Measurements from ENCODE around the gene SUPT20HL1.

GRCh38 chrX:24332878-24333277, 27.6 kb upstream of the SUPT20HL1 start:
- TF ChIP-seq POLR2A (IDR thresholded peaks at IDR 0.05; ENCODE audit: low read depth, low read length) (no peak), POLR2AphosphoS5 (IDR thresholded peaks at IDR 0.05; ENCODE audit: low read depth, low read length) (no peak), TAF1 (IDR thresholded peaks at IDR 0.05; ENCODE audit: borderline replicate concordance, low read depth, low read length) (no peak)

Measured in GM12892 (cell line).